GM23338 (cell line): ENCODE results near the gene ERC2. TPM values are rescaled to one million over a fixed set of nuclear protein-coding genes. Genes with fewer than 3 reads are reported as not detected.

ENCODE experiments used
- ATAC-seq: fragments of 200-7000 bp; cut with Tn5 transposase; 3 replicates; pipeline ENCODE4 v1.9.1; 2020
- DNase-seq: peaks from one replicate; pipeline ENCODE4 v3.0.0-alpha.2; 2015; ENCODE audit warnings: low spot score
- H2AFZ ChIP-seq: fragments of 200-600 bp; sonication (generic); 2 replicates; pipeline ENCODE4 v1.8.0; 2016; ENCODE audit warnings: antibody characterized with exemption, mild to moderate bottlenecking, moderate library complexity
- H3F3A ChIP-seq: fragments of 200-600 bp; sonication (generic); replicated peaks from 2 replicates; pipeline ENCODE4 v1.8.0; 2017; ENCODE audit warnings: antibody characterized with exemption, mixed run types, low read depth
- H3K27ac ChIP-seq: fragments of 200-600 bp; sonication (generic); 2 replicates; pipeline ENCODE4 v1.6.1; 2016; ENCODE audit warnings: low read depth
- H3K27me3 ChIP-seq: fragments of 200-600 bp; sonication (generic); 2 replicates; pipeline ENCODE4 v1.8.0; 2016; ENCODE audit warnings: mild to moderate bottlenecking, mixed run types, moderate library complexity; ENCODE audit not compliant: insufficient read depth
- H3K36me3 ChIP-seq: fragments of 200-600 bp; sonication (generic); 2 replicates; pipeline ENCODE4 v1.8.0; 2016; ENCODE audit warnings: mild to moderate bottlenecking; ENCODE audit not compliant: insufficient read depth
- H3K4me1 ChIP-seq: fragments of 200-600 bp; sonication (generic); 2 replicates; pipeline ENCODE4 v1.8.0; 2016; ENCODE audit warnings: mild to moderate bottlenecking, moderate library complexity; ENCODE audit not compliant: insufficient read depth
- H3K4me2 ChIP-seq: fragments of 200-600 bp; sonication (generic); 2 replicates; pipeline ENCODE4 v1.7.1; 2017; ENCODE audit warnings: mixed run types
- H3K4me3 ChIP-seq: fragments of 200-600 bp; sonication (generic); 2 replicates; pipeline ENCODE4 v1.6.1; 2016; ENCODE audit warnings: mixed run types
- H3K79me2 ChIP-seq: fragments of 200-600 bp; sonication (generic); replicated peaks from 2 replicates; pipeline ENCODE4 v1.8.0; 2017; ENCODE audit warnings: mild to moderate bottlenecking; ENCODE audit not compliant: insufficient read depth
- H3K9me2 ChIP-seq: fragments of 200-600 bp; sonication (generic); 2 replicates; pipeline ENCODE4 v1.8.0; 2017; ENCODE audit not compliant: insufficient read depth
- H4K20me1 ChIP-seq: fragments of 200-600 bp; sonication (generic); replicated peaks from 2 replicates; pipeline ENCODE4 v1.8.0; 2017; ENCODE audit warnings: mild to moderate bottlenecking; ENCODE audit not compliant: insufficient read depth
- H3K27ac Mint-ChIP-seq: 2 replicates; pipeline ENCODE4 v1.8.0; 2020; ENCODE audit warnings: inconsistent platforms, mild to moderate bottlenecking, moderate library complexity, mixed read lengths
- H3K27me3 Mint-ChIP-seq: 3 replicates; pipeline ENCODE4 v1.8.0; 2022; ENCODE audit warnings: low read depth, mild to moderate bottlenecking, moderate library complexity, mixed read lengths, inconsistent platforms; ENCODE audit not compliant: insufficient read depth, poor library complexity
- H3K36me3 Mint-ChIP-seq: 3 replicates; pipeline ENCODE4 v1.8.0; 2021; ENCODE audit warnings: low read depth, mild to moderate bottlenecking, inconsistent platforms, moderate library complexity, mixed read lengths
- H3K4me1 Mint-ChIP-seq: 3 replicates; pipeline ENCODE4 v1.8.0; 2020; ENCODE audit warnings: mild to moderate bottlenecking, inconsistent platforms, mixed read lengths
- H3K4me3 Mint-ChIP-seq: 3 replicates; pipeline ENCODE4 v1.8.0; 2021; ENCODE audit warnings: moderate library complexity, mild to moderate bottlenecking, inconsistent platforms, mixed read lengths
- H3K9me3 Mint-ChIP-seq: 3 replicates; pipeline ENCODE4 v1.8.0; 2020; ENCODE audit warnings: moderate library complexity, mild to moderate bottlenecking, inconsistent platforms, mixed read lengths
- CREB1 ChIP-seq: fragments of 250-450 bp; sonication (Bioruptor Pico); IDR thresholded peaks from 2 replicates; pipeline ENCODE4 v1.5.0; 2020; ENCODE audit warnings: low read depth, mild to moderate bottlenecking, moderate library complexity
- EZH2 ChIP-seq: fragments of 200-600 bp; sonication (generic); IDR thresholded peaks from one replicate; pipeline ENCODE4 v1.8.0; 2017; ENCODE audit warnings: antibody characterized with exemption, mild to moderate bottlenecking, low read depth; ENCODE audit not compliant: unreplicated experiment
- EZH2phosphoT487 ChIP-seq: fragments of 200-600 bp; sonication (generic); IDR thresholded peaks from one replicate; pipeline ENCODE4 v1.8.1; 2018; ENCODE audit warnings: antibody characterized with exemption; ENCODE audit not compliant: unreplicated experiment
- JUNB ChIP-seq: IDR thresholded peaks from one replicate; pipeline ENCODE4 v1.6.1; 2016; ENCODE audit warnings: antibody characterized with exemption; ENCODE audit not compliant: unreplicated experiment
- NANOG ChIP-seq: IDR thresholded peaks from 2 replicates; pipeline ENCODE4 v1.6.1; 2016; ENCODE audit warnings: antibody characterized with exemption, borderline replicate concordance
- POLR2AphosphoS5 ChIP-seq: IDR thresholded peaks from 2 replicates; pipeline ENCODE4 v1.6.1; 2016; ENCODE audit warnings: antibody characterized with exemption, low read depth
- STAT1 ChIP-seq: IDR thresholded peaks from one replicate; pipeline ENCODE4 v1.6.1; 2016; ENCODE audit warnings: antibody characterized with exemption; ENCODE audit not compliant: unreplicated experiment
- ZNF114 ChIP-seq: fragments of 250-450 bp; sonication (Bioruptor Pico); IDR thresholded peaks from 2 replicates; pipeline ENCODE4 v1.5.0; 2020; ENCODE audit warnings: mild to moderate bottlenecking, moderate library complexity
- ZNF331 ChIP-seq: fragments of 250-450 bp; sonication (Bioruptor Pico); IDR thresholded peaks from 2 replicates; pipeline ENCODE4 v1.5.0; 2020; ENCODE audit warnings: low read depth, mild to moderate bottlenecking, moderate library complexity
- polyA plus RNA-seq: library from polyadenylated mRNA; unstranded; fragments of >200 nt; fragmentation: Nextera tagmentation; extraction: Ambion mirVana; gene quantifications from 2 replicates; pipeline ENCODE4 v1.2.1, GENCODE V29; 2016
- total RNA-seq: library from RNA; depleted of rRNA; stranded (reverse); fragments of >200 nt; shearing (Covaris generic); gene quantifications from 2 replicates; pipeline ENCODE4 v1.2.3, GENCODE V29; 2014
- TF ChIP-seq, protein P1 (sequence below), 2 experiments: fragments of 200-600 bp in 1 of 2; sonication (generic) in 1 of 2; conservative IDR thresholded peaks; 2 replicates each; pipeline versions ENCODE4 v1.5.1 to v1.6.1; 2016 to 2017; ENCODE audit warnings: antibody characterized with exemption in 2 of 2, low read depth in 2 of 2, mild to moderate bottlenecking in 2 of 2, moderate library complexity in 1 of 2
- TF ChIP-seq, protein P2 (sequence below): fragments of 250-450 bp; sonication (Bioruptor Pico); IDR thresholded peaks from 2 replicates; pipeline ENCODE4 v1.5.0; 2020; ENCODE audit warnings: mild to moderate bottlenecking, moderate library complexity
- TF ChIP-seq, protein P3 (sequence below): IDR thresholded peaks from one replicate; pipeline ENCODE4 v1.6.1; 2018; ENCODE audit warnings: antibody characterized with exemption; ENCODE audit not compliant: unreplicated experiment
- TF ChIP-seq, protein P4 (sequence below): IDR thresholded peaks from 2 replicates; pipeline ENCODE4 v1.6.1; 2016; ENCODE audit warnings: antibody characterized with exemption

The ERC2 gene
- total and polyA plus RNA-seq, 2 experiments from 2014 or later, result 11.8 to 13.7 TPM

DNA sequence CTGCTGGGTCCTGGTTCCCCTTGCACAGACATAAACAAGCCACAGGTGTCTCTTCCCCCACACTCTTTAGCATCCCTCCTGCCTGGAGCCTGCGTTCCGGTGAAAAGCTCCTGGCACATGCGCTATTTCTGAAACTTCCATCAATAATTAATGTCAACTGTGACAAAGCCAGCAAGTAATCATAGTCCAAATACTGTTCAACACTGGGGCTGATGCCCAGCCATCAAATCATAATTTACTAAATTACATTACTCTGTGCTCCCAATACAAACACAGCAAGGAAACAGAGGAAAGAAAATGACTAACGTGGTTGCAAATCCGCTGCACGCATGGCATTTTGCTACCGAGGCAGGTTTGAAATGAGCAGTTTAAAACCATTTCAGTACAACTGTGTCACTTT lies 294.7 kb downstream of the ERC2 start:
- H3K27ac ChIP-seq, result no peak overlapping the region
- no peak overlapping the region for H3K4me2 ChIP-seq
- Mint-ChIP-seq H3K27me3 (no peaks in the 10 kb centered on the region), H3K9me3 (no peaks in the 10 kb centered on the region), H3K36me3 (no peaks in the 10 kb centered on the region), H3K4me3 (no peak overlapping the region), H3K27ac (no peak overlapping the region), H3K4me1 (no peaks in the 10 kb centered on the region; the same call in 2 of the 3 replicates)
- TF ChIP-seq EZH2, result no peak
- TF ChIP-seq ZNF114 (CRISPR knock-in tag), result no peak
- no peak for TF ChIP-seq POLR2AphosphoS5
- TF ChIP-seq JUNB, result no peak
- TF ChIP-seq EZH2phosphoT487, result no peak
- TF ChIP-seq, protein P1, sequence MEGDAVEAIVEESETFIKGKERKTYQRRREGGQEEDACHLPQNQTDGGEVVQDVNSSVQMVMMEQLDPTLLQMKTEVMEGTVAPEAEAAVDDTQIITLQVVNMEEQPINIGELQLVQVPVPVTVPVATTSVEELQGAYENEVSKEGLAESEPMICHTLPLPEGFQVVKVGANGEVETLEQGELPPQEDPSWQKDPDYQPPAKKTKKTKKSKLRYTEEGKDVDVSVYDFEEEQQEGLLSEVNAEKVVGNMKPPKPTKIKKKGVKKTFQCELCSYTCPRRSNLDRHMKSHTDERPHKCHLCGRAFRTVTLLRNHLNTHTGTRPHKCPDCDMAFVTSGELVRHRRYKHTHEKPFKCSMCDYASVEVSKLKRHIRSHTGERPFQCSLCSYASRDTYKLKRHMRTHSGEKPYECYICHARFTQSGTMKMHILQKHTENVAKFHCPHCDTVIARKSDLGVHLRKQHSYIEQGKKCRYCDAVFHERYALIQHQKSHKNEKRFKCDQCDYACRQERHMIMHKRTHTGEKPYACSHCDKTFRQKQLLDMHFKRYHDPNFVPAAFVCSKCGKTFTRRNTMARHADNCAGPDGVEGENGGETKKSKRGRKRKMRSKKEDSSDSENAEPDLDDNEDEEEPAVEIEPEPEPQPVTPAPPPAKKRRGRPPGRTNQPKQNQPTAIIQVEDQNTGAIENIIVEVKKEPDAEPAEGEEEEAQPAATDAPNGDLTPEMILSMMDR (conservative IDR thresholded peaks at IDR 0.05; ENCODE audit: low read depth in 2 of 2), result no peak
- TF ChIP-seq, protein P2, sequence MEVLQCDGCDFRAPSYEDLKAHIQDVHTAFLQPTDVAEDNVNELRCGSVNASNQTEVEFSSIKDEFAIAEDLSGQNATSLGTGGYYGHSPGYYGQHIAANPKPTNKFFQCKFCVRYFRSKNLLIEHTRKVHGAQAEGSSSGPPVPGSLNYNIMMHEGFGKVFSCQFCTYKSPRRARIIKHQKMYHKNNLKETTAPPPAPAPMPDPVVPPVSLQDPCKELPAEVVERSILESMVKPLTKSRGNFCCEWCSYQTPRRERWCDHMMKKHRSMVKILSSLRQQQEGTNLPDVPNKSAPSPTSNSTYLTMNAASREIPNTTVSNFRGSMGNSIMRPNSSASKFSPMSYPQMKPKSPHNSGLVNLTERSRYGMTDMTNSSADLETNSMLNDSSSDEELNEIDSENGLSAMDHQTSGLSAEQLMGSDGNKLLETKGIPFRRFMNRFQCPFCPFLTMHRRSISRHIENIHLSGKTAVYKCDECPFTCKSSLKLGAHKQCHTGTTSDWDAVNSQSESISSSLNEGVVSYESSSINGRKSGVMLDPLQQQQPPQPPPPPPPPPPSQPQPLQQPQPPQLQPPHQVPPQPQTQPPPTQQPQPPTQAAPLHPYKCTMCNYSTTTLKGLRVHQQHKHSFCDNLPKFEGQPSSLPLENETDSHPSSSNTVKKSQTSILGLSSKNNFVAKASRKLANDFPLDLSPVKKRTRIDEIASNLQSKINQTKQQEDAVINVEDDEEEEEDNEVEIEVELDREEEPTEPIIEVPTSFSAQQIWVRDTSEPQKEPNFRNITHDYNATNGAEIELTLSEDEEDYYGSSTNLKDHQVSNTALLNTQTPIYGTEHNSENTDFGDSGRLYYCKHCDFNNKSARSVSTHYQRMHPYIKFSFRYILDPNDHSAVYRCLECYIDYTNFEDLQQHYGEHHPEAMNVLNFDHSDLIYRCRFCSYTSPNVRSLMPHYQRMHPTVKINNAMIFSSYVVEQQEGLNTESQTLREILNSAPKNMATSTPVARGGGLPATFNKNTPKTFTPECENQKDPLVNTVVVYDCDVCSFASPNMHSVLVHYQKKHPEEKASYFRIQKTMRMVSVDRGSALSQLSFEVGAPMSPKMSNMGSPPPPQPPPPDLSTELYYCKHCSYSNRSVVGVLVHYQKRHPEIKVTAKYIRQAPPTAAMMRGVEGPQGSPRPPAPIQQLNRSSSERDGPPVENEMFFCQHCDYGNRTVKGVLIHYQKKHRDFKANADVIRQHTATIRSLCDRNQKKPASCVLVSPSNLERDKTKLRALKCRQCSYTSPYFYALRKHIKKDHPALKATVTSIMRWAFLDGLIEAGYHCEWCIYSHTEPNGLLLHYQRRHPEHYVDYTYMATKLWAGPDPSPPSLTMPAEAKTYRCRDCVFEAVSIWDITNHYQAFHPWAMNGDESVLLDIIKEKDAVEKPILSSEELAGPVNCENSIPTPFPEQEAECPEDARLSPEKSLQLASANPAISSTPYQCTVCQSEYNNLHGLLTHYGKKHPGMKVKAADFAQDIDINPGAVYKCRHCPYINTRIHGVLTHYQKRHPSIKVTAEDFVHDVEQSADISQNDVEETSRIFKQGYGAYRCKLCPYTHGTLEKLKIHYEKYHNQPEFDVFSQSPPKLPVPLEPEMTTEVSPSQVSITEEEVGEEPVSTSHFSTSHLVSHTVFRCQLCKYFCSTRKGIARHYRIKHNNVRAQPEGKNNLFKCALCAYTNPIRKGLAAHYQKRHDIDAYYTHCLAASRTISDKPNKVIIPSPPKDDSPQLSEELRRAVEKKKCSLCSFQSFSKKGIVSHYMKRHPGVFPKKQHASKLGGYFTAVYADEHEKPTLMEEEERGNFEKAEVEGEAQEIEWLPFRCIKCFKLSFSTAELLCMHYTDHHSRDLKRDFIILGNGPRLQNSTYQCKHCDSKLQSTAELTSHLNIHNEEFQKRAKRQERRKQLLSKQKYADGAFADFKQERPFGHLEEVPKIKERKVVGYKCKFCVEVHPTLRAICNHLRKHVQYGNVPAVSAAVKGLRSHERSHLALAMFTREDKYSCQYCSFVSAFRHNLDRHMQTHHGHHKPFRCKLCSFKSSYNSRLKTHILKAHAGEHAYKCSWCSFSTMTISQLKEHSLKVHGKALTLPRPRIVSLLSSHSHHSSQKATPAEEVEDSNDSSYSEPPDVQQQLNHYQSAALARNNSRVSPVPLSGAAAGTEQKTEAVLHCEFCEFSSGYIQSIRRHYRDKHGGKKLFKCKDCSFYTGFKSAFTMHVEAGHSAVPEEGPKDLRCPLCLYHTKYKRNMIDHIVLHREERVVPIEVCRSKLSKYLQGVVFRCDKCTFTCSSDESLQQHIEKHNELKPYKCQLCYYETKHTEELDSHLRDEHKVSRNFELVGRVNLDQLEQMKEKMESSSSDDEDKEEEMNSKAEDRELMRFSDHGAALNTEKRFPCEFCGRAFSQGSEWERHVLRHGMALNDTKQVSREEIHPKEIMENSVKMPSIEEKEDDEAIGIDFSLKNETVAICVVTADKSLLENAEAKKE (CRISPR knock-in tag), result no peak
- TF ChIP-seq, protein P3, sequence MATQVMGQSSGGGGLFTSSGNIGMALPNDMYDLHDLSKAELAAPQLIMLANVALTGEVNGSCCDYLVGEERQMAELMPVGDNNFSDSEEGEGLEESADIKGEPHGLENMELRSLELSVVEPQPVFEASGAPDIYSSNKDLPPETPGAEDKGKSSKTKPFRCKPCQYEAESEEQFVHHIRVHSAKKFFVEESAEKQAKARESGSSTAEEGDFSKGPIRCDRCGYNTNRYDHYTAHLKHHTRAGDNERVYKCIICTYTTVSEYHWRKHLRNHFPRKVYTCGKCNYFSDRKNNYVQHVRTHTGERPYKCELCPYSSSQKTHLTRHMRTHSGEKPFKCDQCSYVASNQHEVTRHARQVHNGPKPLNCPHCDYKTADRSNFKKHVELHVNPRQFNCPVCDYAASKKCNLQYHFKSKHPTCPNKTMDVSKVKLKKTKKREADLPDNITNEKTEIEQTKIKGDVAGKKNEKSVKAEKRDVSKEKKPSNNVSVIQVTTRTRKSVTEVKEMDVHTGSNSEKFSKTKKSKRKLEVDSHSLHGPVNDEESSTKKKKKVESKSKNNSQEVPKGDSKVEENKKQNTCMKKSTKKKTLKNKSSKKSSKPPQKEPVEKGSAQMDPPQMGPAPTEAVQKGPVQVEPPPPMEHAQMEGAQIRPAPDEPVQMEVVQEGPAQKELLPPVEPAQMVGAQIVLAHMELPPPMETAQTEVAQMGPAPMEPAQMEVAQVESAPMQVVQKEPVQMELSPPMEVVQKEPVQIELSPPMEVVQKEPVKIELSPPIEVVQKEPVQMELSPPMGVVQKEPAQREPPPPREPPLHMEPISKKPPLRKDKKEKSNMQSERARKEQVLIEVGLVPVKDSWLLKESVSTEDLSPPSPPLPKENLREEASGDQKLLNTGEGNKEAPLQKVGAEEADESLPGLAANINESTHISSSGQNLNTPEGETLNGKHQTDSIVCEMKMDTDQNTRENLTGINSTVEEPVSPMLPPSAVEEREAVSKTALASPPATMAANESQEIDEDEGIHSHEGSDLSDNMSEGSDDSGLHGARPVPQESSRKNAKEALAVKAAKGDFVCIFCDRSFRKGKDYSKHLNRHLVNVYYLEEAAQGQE, result no peak
- TF ChIP-seq ZNF331 (CRISPR knock-in tag), result no peak
- TF ChIP-seq NANOG, result no peak
- no peak for TF ChIP-seq CREB1
- TF ChIP-seq, protein P4, sequence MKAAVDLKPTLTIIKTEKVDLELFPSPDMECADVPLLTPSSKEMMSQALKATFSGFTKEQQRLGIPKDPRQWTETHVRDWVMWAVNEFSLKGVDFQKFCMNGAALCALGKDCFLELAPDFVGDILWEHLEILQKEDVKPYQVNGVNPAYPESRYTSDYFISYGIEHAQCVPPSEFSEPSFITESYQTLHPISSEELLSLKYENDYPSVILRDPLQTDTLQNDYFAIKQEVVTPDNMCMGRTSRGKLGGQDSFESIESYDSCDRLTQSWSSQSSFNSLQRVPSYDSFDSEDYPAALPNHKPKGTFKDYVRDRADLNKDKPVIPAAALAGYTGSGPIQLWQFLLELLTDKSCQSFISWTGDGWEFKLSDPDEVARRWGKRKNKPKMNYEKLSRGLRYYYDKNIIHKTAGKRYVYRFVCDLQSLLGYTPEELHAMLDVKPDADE, result no peak
- TF ChIP-seq STAT1, result no peak
- H2AFZ ChIP-seq, result no peak overlapping the region
- H3K4me3 ChIP-seq, result no peak overlapping the region
- H3K79me2 ChIP-seq, result no peaks in the 10 kb centered on the region
- ATAC-seq, result peak; percentile 44
- H3K9me2 ChIP-seq, result no peaks in the 10 kb centered on the region; the same call in 1 of the 2 replicates
- no peaks in the 10 kb centered on the region for H3K4me1 ChIP-seq
- H3K27me3 ChIP-seq, result no peaks in the 10 kb centered on the region
- no peak for DNase-seq
- no peaks in the 10 kb centered on the region for H3K36me3 ChIP-seq
- no peaks in the 10 kb centered on the region for H3F3A ChIP-seq
- H4K20me1 ChIP-seq, result no peaks in the 10 kb centered on the region
